GM12873 (cell line): Measurements from ENCODE around the gene OR2L8.

Source experiments
- CTCF ChIP-seq: IDR thresholded peaks from 2 replicates; pipeline ENCODE4 v1.5.1; 2012; ENCODE audit warnings: low read depth, mild to moderate bottlenecking, moderate library complexity, low read length, control low read depth; ENCODE audit not compliant: insufficient read depth; ENCODE audit errors: missing control alignments

OR2L8 gene

DNA sequence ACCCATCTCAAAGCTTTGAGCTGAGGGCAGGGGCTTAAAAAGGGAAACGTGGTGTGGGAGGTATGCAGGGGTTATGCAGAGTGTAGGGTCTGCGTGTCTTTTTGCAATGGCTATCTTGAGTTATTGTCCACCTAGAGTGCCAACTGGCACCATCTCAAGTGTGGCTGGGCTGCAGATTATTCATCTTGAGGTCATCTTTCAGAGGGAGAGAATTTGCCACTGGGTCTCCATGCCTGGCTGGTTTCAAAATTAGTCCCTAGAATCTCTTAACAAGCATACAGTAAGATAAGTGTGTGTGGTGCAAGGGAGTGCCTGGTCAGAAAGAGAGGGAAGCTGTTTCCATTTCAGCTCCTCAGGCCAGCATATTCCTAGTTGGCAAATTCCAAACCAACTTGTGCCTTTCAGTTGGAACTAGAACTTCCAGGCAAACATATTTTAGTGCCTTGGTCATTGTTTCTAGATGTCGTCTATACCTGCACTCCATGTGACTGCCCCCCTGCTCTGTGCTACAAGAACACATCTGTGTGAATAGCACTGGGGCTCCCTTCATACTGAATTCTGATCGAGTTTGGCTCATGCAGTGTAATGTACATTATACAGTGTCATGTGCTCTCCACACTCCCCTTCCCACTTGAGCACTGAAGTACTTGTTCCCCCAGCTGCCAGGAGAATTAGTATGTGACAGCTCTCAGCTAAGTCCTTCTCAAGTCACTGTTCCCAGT lies 33.6 kb upstream of the OR2L8 start:
- TF ChIP-seq CTCF, result no peak

- no peak for TF ChIP-seq CTCF
Observed at GRCh38 chr1:247919952-247920351, 28.7 kb upstream of the OR2L8 start, which contains the start of gene OR2T8. Gene OR2T8 (plus strand): TSS chr1:247920252. CDS start chr1:247921018, 766 bp downstream.

DNA sequence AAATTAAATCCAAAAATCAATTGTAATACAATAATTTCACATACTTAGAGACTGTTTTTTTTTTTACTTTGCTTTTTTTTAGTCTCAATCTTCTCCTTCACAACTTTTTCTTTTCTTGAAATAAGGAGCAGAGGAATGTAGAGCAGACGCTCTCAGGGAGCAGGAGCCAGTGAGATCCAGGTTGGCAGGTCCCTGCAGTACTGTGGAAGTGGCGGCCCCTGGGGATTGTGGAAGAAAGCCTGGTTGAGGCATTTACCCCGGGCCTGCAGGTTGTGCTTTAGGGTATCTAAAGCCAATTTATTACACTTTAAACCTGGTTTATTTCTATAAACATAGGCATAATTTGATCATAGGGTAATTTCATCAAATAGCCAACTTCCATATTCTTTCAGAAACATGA lies 24.7 kb upstream of the OR2L8 start:
- no peak for TF ChIP-seq CTCF

DNA sequence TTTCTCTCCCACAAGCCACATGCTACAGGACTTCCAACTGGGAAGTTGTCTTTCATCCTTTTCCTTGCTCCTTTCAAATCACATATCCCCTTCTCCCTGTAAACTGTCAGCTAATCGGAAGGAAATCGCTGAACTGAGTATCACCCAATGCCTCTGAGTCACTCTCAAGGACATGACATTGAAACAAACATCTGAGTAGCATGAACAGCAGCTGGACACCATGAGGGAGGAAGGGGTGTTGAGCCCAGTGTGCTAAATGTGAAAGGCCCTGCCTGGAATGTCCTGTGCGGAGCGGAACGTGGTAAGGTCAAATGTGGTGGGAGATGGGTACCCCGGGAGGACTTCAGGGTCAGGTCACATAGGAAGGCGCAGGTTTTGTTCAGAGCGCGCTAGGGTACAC lies 23.8 kb upstream of the OR2L8 start, which contains the start of gene OR2AJ1:
Gene OR2AJ1 (plus strand): TSS at position 22 of the 400 bp plus-strand sequence. CDS start 8,880 bp downstream, outside the sequence.
- no peak for TF ChIP-seq CTCF

DNA sequence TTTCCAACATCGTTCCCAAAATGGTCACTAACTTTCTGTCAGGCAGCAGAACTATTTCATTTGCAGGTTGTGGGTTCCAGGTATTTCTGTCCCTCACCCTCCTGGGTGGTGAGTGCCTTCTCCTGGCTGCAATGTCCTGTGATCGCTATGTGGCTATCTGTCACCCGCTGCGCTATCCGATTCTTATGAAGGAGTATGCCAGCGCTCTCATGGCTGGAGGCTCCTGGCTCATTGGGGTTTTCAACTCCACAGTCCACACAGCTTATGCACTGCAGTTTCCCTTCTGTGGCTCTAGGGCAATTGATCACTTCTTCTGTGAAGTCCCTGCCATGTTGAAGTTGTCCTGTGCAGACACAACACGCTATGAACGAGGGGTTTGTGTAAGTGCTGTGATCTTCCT lies 14.7 kb upstream of the OR2L8 start:
- no peak for TF ChIP-seq CTCF

- no peak for TF ChIP-seq CTCF
Observed at GRCh38 chr1:247935781-247936180, 12.9 kb upstream of the OR2L8 start.

DNA sequence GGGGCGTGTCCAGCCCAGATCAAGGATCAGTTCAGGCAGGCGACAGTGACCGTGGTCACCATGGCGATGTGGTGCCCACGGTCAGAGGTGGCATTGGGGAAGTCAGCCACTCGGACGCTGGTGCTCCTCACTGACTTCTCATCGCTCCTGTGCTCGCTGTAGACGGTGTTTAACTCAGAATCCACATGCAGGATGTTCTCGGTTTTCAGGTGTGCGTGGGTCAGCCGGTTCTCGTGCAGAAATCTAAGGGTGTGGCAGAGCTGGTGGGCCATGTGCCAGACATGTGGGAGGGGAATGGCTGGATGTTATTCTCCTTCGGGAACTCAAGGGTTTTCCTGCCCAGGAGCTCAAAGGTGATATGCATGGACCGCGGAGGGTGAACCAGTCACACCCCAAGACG lies 12.2 kb upstream of the OR2L8 start:
- no peak for TF ChIP-seq CTCF
